ENCODE data around the gene PWWP3B.

DNA sequence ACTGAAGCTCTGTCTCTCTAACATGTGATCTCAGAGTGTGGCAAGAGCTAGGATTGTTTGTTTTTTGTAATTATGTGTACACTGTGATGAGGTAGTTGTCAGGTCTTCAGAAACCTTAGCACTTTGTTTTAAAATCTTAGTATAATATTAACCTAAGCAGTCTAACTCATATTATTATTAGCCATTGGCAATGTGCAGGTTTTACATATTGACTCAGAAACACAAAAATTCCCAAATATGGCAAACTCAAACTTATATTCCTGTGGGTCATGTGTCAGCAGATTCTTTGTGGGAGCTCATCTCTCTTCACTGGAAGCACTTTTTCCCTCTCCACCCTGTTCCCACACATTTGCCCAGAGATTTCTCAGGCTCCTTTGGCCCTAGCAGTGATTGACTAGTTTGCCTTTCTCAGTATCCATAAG, 8.2 kb upstream of the PWWP3B start:
- TF ChIP-seq, protein P1, sequence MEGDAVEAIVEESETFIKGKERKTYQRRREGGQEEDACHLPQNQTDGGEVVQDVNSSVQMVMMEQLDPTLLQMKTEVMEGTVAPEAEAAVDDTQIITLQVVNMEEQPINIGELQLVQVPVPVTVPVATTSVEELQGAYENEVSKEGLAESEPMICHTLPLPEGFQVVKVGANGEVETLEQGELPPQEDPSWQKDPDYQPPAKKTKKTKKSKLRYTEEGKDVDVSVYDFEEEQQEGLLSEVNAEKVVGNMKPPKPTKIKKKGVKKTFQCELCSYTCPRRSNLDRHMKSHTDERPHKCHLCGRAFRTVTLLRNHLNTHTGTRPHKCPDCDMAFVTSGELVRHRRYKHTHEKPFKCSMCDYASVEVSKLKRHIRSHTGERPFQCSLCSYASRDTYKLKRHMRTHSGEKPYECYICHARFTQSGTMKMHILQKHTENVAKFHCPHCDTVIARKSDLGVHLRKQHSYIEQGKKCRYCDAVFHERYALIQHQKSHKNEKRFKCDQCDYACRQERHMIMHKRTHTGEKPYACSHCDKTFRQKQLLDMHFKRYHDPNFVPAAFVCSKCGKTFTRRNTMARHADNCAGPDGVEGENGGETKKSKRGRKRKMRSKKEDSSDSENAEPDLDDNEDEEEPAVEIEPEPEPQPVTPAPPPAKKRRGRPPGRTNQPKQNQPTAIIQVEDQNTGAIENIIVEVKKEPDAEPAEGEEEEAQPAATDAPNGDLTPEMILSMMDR (IDR thresholded peaks at IDR 0.05; ENCODE audit: insufficient read depth, low read length), result no peak
- TF ChIP-seq, protein P2, sequence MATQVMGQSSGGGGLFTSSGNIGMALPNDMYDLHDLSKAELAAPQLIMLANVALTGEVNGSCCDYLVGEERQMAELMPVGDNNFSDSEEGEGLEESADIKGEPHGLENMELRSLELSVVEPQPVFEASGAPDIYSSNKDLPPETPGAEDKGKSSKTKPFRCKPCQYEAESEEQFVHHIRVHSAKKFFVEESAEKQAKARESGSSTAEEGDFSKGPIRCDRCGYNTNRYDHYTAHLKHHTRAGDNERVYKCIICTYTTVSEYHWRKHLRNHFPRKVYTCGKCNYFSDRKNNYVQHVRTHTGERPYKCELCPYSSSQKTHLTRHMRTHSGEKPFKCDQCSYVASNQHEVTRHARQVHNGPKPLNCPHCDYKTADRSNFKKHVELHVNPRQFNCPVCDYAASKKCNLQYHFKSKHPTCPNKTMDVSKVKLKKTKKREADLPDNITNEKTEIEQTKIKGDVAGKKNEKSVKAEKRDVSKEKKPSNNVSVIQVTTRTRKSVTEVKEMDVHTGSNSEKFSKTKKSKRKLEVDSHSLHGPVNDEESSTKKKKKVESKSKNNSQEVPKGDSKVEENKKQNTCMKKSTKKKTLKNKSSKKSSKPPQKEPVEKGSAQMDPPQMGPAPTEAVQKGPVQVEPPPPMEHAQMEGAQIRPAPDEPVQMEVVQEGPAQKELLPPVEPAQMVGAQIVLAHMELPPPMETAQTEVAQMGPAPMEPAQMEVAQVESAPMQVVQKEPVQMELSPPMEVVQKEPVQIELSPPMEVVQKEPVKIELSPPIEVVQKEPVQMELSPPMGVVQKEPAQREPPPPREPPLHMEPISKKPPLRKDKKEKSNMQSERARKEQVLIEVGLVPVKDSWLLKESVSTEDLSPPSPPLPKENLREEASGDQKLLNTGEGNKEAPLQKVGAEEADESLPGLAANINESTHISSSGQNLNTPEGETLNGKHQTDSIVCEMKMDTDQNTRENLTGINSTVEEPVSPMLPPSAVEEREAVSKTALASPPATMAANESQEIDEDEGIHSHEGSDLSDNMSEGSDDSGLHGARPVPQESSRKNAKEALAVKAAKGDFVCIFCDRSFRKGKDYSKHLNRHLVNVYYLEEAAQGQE (IDR thresholded peaks at IDR 0.05; ENCODE audit: insufficient replicate concordance, low read depth), result no peak
- TF ChIP-seq POLR2AphosphoS5 (IDR thresholded peaks at IDR 0.05; ENCODE audit: low read depth) (no peak), GABPA (IDR thresholded peaks at IDR 0.05; ENCODE audit: low read depth) (no peak), SPI1 (IDR thresholded peaks at IDR 0.05; ENCODE audit: borderline replicate concordance, low read depth) (no peak)

Measured in HL-60 (cell line).